WTC11 (cell line): Measurements from ENCODE around the gene AGBL2. TPM values are rescaled to one million over a fixed set of nuclear protein-coding genes. Genes with fewer than 3 reads are reported as not detected.

Experiments
- ATAC-seq: fragments of 200-7000 bp; cut with Tn5 transposase; 2 replicates; pipeline ENCODE4 v1.10.0; 2021; ENCODE audit warnings: mild to moderate bottlenecking, moderate library complexity
- CTCF ChIA-PET: fragments of 300-600 bp; sonication (Branson Sonifier 250); formaldehyde crosslinking; loops from one replicate; lab custom pipeline; 2021; ENCODE audit warnings: antibody characterized with exemption; lab: Charles Lee
- POLR2A ChIA-PET: fragments of 350-600 bp; sonication (Branson Sonifier 250); formaldehyde crosslinking; loops from one replicate; lab custom pipeline; 2021; ENCODE audit warnings: antibody characterized with exemption; lab: Charles Lee
- DNase-seq: peaks from one replicate; pipeline ENCODE4 v3.0.0; 2021; ENCODE audit warnings: low spot score
- H3K27ac Mint-ChIP-seq: 2 replicates; pipeline ENCODE4 v1.8.0; 2021; ENCODE audit warnings: mixed read lengths
- H3K27me3 Mint-ChIP-seq: 2 replicates; pipeline ENCODE4 v1.8.0; 2021; ENCODE audit warnings: low read depth, mild to moderate bottlenecking, moderate library complexity, mixed read lengths
- H3K36me3 Mint-ChIP-seq: 2 replicates; pipeline ENCODE4 v1.8.0; 2021; ENCODE audit warnings: mixed read lengths
- H3K4me1 Mint-ChIP-seq: 2 replicates; pipeline ENCODE4 v1.8.0; 2022; ENCODE audit warnings: mixed read lengths
- H3K4me3 Mint-ChIP-seq: 2 replicates; pipeline ENCODE4 v1.8.0; 2021; ENCODE audit warnings: mild to moderate bottlenecking, moderate library complexity, mixed read lengths
- H3K9me3 Mint-ChIP-seq: 2 replicates; pipeline ENCODE4 v1.8.0; 2021; ENCODE audit warnings: mixed read lengths
- AR ChIP-seq: fragments of 250-450 bp; sonication (Bioruptor Pico); IDR thresholded peaks from 2 replicates; pipeline ENCODE4 v1.9.0; 2021; ENCODE audit warnings: mild to moderate bottlenecking
- ATF3 ChIP-seq: sonication (generic); formaldehyde crosslinking; conservative IDR thresholded peaks from 2 replicates; pipeline ENCODE4 v1.8.1; 2022; ENCODE audit warnings: mild to moderate bottlenecking, missing genetic modification reagents
- E2F4 ChIP-seq: sonication (generic); formaldehyde crosslinking; IDR thresholded peaks from 2 replicates; pipeline ENCODE4 v1.8.1; 2022; ENCODE audit warnings: low read depth, mild to moderate bottlenecking, moderate library complexity, missing genetic modification reagents, borderline replicate concordance
- ELF4 ChIP-seq: sonication (generic); formaldehyde crosslinking; IDR thresholded peaks from 2 replicates; pipeline ENCODE4 v1.8.1; 2022; ENCODE audit warnings: low read depth, mild to moderate bottlenecking, moderate library complexity, missing genetic modification reagents
- FOXP1 ChIP-seq: sonication (generic); formaldehyde crosslinking; IDR thresholded peaks from 2 replicates; pipeline ENCODE4 v1.8.0; 2022; ENCODE audit warnings: missing genetic modification reagents, mild to moderate bottlenecking, moderate library complexity, borderline replicate concordance
- GTF2I ChIP-seq: fragments of 250-450 bp; sonication (Bioruptor Pico); conservative IDR thresholded peaks from 2 replicates; pipeline ENCODE4 v1.4.0; 2021; ENCODE audit warnings: mild to moderate bottlenecking
- IRF1 ChIP-seq: sonication (generic); formaldehyde crosslinking; IDR thresholded peaks from 2 replicates; pipeline ENCODE4 v1.8.0; 2023; ENCODE audit warnings: missing genetic modification reagents
- JAZF1 ChIP-seq: fragments of 250-450 bp; sonication (Bioruptor Pico); IDR thresholded peaks from 2 replicates; pipeline ENCODE4 v1.9.0; 2021; ENCODE audit warnings: moderate library complexity, mild to moderate bottlenecking, inconsistent platforms
- JUN ChIP-seq: sonication (generic); formaldehyde crosslinking; IDR thresholded peaks from 2 replicates; pipeline ENCODE4 v1.8.0; 2023; ENCODE audit warnings: mild to moderate bottlenecking, missing genetic modification reagents
- MYBL2 ChIP-seq: sonication (generic); formaldehyde crosslinking; IDR thresholded peaks from 2 replicates; pipeline ENCODE4 v1.8.1; 2023; ENCODE audit warnings: mild to moderate bottlenecking, moderate library complexity, missing genetic modification reagents
- NFATC4 ChIP-seq: fragments of 250-450 bp; sonication (Bioruptor Pico); IDR thresholded peaks from 2 replicates; pipeline ENCODE4 v1.9.0; 2021; ENCODE audit warnings: mild to moderate bottlenecking
- NR1H2 ChIP-seq: sonication (generic); formaldehyde crosslinking; IDR thresholded peaks from 2 replicates; pipeline ENCODE4 v1.9.0; 2021; ENCODE audit warnings: mild to moderate bottlenecking, moderate library complexity, missing genetic modification reagents
- OVOL2 ChIP-seq: fragments of 250-450 bp; sonication (Bioruptor Pico); IDR thresholded peaks from 2 replicates; pipeline ENCODE4 v1.9.0; 2021; ENCODE audit warnings: mild to moderate bottlenecking, borderline replicate concordance
- PRDM15 ChIP-seq: sonication (generic); formaldehyde crosslinking; IDR thresholded peaks from 2 replicates; pipeline ENCODE4 v1.8.0; 2022; ENCODE audit warnings: missing genetic modification reagents
- ZBTB21 ChIP-seq: sonication (generic); formaldehyde crosslinking; IDR thresholded peaks from 2 replicates; pipeline ENCODE4 v1.8.1; 2023; ENCODE audit warnings: mild to moderate bottlenecking, missing genetic modification reagents, borderline replicate concordance
- ZNF138 ChIP-seq: sonication (generic); formaldehyde crosslinking; conservative IDR thresholded peaks from 2 replicates; pipeline ENCODE4 v1.8.1; 2022; ENCODE audit warnings: mild to moderate bottlenecking, moderate library complexity, missing genetic modification reagents
- ZNF219 ChIP-seq: sonication (generic); formaldehyde crosslinking; IDR thresholded peaks from 2 replicates; pipeline ENCODE4 v1.8.0; 2023; ENCODE audit warnings: missing genetic modification reagents, mild to moderate bottlenecking, borderline replicate concordance
- ZNF396 ChIP-seq: fragments of 250-450 bp; sonication (Bioruptor Pico); IDR thresholded peaks from 2 replicates; pipeline ENCODE4 v1.8.0; 2021; ENCODE audit warnings: mild to moderate bottlenecking, moderate library complexity, borderline replicate concordance
- ZNF416 ChIP-seq: fragments of 250-450 bp; sonication (Bioruptor Pico); IDR thresholded peaks from 2 replicates; pipeline ENCODE4 v1.9.0; 2021; ENCODE audit warnings: mild to moderate bottlenecking, inconsistent platforms
- ZNF512 ChIP-seq: sonication (generic); formaldehyde crosslinking; IDR thresholded peaks from 2 replicates; pipeline ENCODE4 v1.8.1; 2022; ENCODE audit warnings: missing genetic modification reagents, borderline replicate concordance
- ZSCAN18 ChIP-seq: fragments of 250-450 bp; sonication (Bioruptor Pico); IDR thresholded peaks from 2 replicates; pipeline ENCODE4 v2.1.2; 2022; ENCODE audit warnings: mild to moderate bottlenecking, moderate library complexity
- total RNA-seq: library from RNA; stranded (reverse); gene quantifications from 3 replicates; pipeline ENCODE4 v1.2.3, GENCODE V29; 2021

AGBL2 gene
- total RNA-seq, 1 experiment from 2014 or later, result 3.7 TPM

- Mint-ChIP-seq H3K27ac (no peak overlapping the region), H3K27me3 (no peaks in the 10 kb centered on the region), H3K4me1 (no peaks in the 10 kb centered on the region), H3K36me3 (no peaks in the 10 kb centered on the region), H3K9me3 (no peaks in the 10 kb centered on the region), H3K4me3 (no peak overlapping the region)
- TF ChIP-seq IRF1, result no peak
- no peak for TF ChIP-seq ZNF219
- no peak for TF ChIP-seq ZNF396 (CRISPR knock-in tag)
- no peak for TF ChIP-seq JUN (CRISPR knock-in tag)
- TF ChIP-seq OVOL2 (CRISPR knock-in tag), result no peak
- no peak for TF ChIP-seq ZSCAN18
- TF ChIP-seq ZNF512 (CRISPR knock-in tag), result no peak
- TF ChIP-seq NR1H2 (CRISPR knock-in tag), result no peak
- no peak for TF ChIP-seq MYBL2 (CRISPR knock-in tag)
- TF ChIP-seq ATF3 (CRISPR knock-in tag), result no peak
- CTCF ChIA-PET, result no interaction called here
- no peak for DNase-seq
- POLR2A ChIA-PET, result no interaction called here
- no peak for ATAC-seq
These were observed 46.5 kb downstream of the AGBL2 start for GRCh38 chr11:47668665-47669064.

GRCh38 chr11:47667555-47667954 is 47.6 kb downstream of the AGBL2 start:
- POLR2A ChIA-PET, result no interaction called here
- Mint-ChIP-seq H3K27ac (no peak overlapping the region), H3K4me3 (no peak overlapping the region), H3K4me1 (peaks cover 4% of the 10 kb centered on the region; the same call in 1 of the 2 replicates), H3K27me3 (no peaks in the 10 kb centered on the region), H3K36me3 (no peaks in the 10 kb centered on the region), H3K9me3 (no peaks in the 10 kb centered on the region)
- ATAC-seq, result no peak
- CTCF ChIA-PET, result no interaction called here
- no peak for DNase-seq
- no peak for TF ChIP-seq PRDM15 (CRISPR knock-in tag)
- TF ChIP-seq AR (CRISPR knock-in tag), result no peak
- TF ChIP-seq GTF2I (CRISPR knock-in tag), result no peak
- no peak for TF ChIP-seq ELF4 (CRISPR knock-in tag)
- no peak for TF ChIP-seq ZNF138 (CRISPR knock-in tag)
- no peak for TF ChIP-seq FOXP1
- no peak for TF ChIP-seq ATF3 (CRISPR knock-in tag)
- no peak for TF ChIP-seq ZSCAN18
- no peak for TF ChIP-seq NR1H2 (CRISPR knock-in tag)
- TF ChIP-seq JAZF1 (CRISPR knock-in tag), result no peak
- no peak for TF ChIP-seq ZBTB21 (CRISPR knock-in tag)
- no peak for TF ChIP-seq NFATC4 (CRISPR knock-in tag)
- TF ChIP-seq E2F4, result no peak
- TF ChIP-seq OVOL2 (CRISPR knock-in tag), result no peak
- TF ChIP-seq ZNF416, result no peak
